ENCODE measurements around the gene GPX4.
"Not testable (repeated sequence)": the region's sequence is repeated elsewhere in the genome, so short reads cannot be mapped to it uniquely, and the experiment has no call there.

GPX4 gene

GRCh38 chr19:1105008-1105872, 1.4 kb downstream of the GPX4 start:
- FAIRE-seq: no peak

DNA sequence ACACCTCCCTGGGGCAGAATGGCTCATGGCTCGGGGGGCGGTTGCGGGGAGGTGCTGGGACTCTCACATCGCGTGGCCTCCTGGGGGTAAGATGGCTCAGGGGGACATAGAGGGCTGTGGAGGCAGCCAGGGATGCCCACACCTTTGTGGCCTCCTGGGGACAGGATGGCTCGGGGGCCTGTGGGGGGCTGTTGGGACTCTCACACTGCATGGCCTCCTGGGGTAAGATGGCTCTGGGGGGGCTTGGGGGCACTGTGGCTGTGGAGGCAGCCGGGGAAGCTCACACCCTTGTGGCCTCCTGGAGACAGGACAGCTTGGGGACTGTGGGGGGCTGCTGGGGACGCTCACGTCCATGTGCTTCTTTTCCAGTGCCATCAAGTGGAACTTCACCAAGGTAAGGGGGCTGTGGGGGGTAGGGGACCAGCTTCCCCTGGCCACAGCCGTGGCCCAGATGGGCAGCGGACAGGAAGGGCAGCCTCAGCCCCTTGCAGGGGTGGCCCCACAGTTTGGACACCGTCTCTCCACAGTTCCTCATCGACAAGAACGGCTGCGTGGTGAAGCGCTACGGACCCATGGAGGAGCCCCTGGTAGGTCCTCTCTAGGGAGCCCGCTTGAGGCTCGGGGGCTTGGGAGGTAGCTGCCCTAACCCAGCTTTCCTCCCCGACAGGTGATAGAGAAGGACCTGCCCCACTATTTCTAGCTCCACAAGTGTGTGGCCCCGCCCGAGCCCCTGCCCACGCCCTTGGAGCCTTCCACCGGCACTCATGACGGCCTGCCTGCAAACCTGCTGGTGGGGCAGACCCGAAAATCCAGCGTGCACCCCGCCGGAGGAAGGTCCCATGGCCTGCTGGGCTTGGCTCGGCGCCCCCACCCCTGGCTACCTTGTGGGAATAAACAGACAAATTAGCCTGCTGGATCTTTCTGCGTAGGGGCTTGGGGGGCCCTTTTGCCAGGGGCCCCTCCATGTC, 2.4 kb downstream of the GPX4 start:
- FAIRE-seq: no peak

DNA sequence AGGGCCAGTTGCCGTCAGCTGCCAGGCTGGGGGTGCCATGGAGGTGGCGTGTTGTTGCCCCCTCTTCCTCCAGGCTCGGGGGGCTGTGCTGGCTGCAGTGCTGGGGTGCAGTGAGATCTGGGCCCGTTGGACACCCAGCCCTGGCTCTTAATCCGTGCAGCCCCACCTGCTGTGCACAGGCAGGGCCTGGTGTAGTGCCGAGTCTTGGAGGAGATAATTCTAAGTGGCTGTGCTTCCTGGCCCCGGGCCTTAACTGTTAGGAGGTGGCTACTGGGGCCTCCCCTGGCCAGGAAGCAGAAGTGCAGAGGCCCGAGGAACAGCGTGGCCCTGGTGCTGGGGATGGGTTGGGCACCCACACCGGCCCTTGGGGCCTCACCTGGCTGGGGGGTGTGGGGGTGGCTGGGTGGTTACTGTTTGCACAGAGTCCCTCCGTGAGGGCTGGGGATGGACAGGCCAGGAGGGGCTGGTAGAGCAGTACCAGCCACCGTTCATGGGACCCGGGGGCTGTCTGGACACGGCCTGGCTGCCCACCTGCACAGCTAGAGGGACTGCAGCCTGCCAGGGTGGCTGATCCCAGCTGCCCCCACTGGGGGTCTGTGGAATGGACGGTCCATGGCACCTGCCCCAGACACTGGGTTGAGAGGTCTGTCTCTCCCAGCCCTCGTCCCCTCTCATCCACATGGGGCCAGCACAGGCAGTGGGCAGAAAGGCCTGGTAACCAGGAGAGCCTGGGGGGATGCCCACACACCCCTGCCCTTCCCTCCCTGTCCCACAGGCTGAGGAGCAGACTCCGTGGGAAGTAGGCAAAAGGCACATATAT, 3.3 kb downstream of the GPX4 start:
- no peak for FAIRE-seq

- no peak for FAIRE-seq
These were observed 4.0 kb downstream of the GPX4 start for GRCh38 chr19:1107661-1108261.

DNA sequence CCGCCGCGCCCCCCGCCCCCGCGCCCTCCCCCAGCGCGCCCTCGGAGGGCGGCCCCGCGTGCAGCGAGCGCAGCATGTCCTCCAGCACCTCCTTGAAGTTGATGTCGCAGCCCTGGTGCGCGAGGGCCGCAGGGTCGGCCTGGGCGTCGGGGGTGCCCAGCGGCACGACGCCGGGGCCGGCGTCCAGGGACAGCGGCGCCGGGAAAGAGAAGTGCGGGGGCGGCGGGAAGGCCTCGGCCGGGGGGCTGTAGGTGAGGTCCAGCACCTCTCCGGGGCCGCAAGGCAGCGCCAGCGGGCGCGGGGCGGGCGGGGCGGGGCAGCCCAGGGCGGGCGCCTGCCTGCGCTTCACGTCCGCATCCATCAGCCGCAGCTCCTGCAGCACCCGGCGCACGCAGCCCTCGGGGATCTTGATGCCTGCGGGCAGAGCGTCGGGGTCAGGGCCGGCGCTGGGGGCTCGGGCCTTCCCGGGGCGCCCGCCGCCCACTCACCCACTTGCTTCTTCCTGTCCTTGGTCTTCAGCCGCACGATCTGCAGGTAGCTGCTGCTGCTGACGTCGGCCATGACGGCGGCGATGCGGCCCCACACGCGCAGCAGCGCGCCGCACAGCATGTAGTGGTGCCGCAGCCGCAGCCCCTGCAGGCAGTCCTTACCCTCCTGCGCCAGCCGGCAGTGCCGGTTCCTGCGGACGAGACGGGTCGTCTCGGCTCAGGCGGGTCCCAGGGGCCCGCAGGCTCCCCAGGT, 4.7 kb downstream of the GPX4 start:
- FAIRE-seq: no peak

GRCh38 chr19:1109032-1109551, 5.3 kb downstream of the GPX4 start:
- no peak for FAIRE-seq

- FAIRE-seq: no peak
These were observed 6.2 kb downstream of the GPX4 start for GRCh38 chr19:1109697-1110671.

DNA sequence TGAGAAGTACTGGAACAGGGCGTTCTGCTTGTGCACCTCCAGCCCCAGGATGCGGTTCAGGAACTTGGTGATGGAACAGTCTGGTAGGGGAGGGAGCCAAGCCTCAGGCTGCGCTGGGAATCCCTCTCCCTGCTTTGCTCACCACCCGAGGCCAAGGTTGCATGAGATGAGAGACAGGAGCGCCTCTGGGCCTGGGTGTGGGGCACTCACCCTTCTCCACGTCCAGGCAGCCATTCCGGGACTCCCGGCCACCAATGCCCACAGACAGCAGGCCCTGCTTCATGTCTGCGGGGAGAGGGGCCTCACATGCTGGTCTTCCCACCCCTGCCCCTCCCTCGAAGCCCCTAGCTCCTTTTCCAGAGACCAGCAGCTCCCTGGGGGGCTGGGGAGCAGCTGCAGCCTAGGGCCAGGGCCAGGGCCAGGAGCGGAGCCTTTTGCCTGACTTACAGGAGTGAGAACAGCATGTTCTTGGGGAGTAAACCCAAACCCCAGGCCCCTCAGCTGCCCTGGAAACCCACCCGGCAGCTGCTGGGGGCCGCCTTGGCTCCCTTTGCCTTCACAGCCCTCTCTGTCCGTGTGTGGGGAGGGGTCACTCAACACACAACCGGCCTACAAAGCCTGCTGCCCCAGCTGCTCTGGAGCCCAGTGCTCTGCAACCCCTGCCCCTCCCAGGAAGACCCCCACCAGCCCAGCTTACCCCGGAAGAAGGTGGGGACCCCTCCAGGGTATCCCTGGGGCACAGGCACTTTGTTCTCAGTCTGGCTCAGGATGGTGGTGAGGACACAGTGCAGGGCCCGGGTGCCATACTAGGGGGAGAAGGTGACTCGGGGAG, 7.2 kb downstream of the GPX4 start:
- no peak for FAIRE-seq

DNA sequence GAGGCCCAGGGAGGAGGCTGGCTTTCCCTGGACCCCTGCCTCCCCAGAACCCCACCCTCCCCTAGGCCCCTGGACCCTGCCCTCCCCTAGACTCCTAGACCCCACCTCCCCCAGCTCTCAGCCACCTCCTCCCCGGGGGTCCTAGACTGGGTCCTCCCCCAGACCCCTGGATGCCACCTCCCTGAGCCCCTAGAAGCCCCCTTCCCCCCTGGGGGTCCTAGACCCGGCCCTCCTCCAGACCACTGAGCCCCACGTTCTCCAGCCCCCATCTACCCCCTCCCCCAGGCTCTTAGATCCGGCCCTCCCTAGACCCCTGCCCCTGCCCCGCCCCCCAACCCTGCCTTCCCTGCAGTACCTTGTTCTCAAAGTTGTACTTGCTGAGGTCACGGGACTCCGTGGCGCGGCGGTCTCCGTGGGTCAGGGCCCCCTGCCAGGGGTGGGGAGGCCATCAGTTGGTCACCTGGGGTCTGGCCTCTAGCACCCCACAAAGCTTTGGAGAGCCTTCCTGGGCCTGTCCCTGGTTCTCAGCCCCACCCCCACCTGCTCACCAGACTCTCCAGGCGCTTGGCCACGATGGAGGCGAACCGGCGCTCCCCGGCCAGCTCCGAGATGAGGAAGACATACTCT, 8.0 kb downstream of the GPX4 start:
- no peak for FAIRE-seq

DNA sequence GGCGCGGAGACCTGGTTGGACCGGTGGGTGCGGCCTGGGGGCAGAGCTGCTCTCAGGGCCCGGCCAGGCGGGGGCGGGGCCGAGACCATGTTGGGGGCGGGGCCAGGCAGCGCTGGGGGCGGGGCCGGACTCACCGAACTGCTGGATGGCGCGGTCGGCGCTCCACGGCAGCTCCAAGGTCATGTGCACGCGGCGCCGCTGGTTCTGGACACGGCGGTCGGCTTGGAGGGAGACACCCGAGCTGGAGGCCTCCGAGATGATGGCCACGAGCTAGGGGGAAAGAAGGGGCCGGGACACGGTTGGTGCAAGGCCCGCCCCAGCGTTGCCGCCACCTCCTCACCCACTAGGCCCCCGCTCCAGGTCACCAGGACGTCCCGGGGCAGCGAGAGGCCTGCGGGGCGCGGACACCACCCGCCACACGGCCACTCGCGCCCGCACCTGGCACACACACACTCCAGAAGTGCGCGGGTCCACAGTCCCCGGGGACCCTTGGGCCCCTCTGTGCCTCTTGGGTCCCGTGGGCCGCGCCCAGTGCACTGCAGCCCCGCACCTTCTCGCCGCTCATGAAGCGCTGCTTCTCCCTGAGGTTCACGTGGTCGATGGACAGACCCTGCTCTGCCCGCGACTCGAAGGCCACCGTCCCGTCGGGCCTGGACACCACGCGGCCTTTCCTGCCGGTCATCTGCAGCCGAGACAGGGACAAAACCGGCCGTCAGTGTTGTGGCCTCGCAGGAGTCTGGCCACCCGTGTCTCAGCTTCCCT, 8.7 kb downstream of the GPX4 start:
- no peak for FAIRE-seq

DNA sequence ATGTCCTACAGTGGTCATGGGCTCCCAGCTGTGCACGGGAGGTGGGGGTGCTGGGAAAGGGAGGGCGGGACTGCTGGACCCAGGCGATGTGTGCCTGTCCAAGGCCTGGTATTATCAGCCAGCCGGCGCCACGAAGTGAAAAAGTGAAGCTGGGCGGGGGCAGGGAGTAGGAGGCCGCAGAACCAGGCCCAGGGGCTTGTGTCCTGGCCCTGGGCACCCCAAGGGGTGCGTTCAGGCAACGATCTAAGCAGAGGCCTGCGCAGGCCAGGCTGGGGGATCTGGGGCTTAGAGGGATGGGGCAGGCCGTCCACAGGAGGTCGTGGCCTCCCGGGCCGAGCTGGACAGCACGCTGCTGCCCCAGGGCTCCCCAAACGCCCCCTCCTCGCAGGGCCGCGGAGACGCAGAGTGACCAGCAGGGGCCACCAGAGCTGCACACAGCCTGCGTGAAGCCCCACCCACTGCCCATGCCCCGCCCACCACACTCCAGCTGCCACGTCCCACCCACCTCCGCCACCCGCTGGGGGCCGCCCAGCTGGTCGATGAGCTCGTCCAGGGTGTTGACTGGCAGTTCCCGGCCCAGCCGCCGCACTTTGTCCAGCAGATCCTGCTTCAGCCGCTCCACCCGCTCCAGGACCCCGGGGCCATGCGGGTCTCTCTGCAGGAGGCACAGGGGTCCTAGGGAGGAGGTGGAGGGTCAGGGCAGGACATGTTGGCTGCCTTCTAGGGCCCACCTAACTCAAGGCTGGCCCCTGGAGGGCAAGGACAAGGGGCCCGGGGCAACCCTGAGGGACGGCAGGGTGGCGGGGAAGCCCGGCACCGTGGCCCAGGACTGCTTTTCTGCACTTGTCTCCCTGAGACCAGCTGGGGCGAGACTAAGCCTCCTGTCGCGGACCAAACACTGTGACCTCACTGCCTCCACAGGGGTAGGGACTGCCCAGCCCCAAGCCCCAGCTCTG, 9.5 kb downstream of the GPX4 start:
- no peak for FAIRE-seq

GRCh38 chr19:1113986-1114483, 10.2 kb downstream of the GPX4 start:
- FAIRE-seq: no peak

- FAIRE-seq: not testable (repeated sequence)
These were observed 10.9 kb downstream of the GPX4 start for GRCh38 chr19:1114728-1115127.

DNA sequence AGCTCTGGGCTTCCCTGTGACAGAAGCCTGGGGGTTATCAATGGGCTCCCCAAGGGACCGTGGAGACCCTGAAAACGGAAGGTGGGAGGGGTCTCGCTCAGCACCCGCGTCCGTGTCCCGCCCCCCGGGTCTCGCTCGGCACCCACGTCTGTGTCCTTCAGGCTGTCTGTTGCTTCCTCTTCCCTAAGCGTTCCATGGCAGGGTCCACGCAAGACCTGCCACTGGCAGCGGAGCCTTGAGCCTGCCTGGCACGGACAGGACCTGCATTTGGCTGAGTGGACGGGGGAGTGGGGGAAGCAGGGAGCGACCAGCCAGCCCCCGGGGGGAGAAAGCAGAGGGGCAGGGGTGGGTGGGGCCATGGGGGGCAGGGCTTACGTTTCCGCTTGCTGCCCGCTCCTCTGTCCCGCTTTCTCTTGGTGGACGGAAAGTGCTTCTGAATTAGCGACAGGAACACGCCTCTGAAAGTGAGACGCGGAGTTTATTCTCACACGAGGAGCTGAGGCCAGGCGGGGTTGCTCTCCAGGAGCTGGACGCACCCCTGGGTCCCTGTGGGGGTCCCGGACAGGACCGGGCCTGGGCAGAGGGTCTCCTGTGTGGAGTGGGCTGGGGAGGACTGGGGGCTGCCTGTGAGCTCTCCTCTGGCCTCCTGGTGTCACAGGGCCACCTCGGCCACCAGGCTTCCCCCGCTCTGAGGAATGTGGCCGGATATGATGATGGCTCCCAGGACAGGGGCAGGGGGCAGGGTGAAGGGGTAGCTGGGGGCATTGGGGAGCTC, 12.0 kb downstream of the GPX4 start:
- FAIRE-seq: no peak

DNA sequence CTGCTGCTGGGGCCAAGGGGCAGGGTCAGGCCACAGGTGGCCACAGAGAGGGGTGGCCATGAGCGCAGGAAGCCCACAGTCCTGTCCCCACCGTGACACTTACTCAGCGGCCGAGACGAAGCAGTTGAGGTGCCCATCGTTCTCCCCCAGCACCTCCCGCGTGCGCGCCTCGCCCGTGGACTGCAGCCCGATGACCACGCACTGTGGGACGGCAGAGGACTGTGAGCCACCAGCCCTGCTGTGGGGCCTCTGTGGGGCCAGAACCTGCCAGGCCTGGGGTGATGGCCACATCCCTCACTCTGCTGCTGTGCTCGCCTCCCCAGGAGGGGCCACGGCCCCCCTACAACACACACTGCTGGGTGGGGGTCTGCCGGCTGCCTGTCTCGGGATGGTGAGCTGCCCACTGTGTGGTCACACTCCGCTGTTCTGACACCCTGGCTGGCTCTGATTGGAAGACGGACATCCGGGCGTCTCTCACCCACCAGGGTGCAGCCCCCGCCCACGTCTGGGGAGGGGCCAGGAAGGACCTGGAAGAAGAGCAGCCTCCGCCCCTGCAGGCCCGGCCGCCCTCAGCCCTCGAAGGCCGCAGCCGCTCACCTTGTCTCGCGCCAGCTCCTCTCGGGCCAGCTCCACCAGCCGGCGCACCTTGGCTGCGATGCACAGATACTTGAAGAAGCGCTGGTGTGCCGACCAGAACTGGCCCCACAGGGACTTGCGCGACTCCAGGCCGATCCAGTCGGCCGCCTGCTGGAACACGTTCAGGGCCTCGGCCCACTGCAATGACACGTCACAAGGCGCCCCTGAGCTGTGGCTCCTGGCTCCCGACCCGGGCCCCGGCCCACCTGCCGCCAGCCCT, 13.2 kb downstream of the GPX4 start:
- no peak for FAIRE-seq

All from TTC549 (cell line).